Testis (tissue), 3 donors: ENCODE measurements around the gene C2CD4C. TPM values are rescaled to one million over a fixed set of nuclear protein-coding genes. Genes with fewer than 3 reads are reported as not detected.
"Not testable (repeated sequence)": the region's sequence is repeated elsewhere in the genome, so short reads cannot be mapped to it uniquely, and the experiment has no call there.

Experiments used
- DNase-seq: peaks from one replicate; pipeline ENCODE4 v3.0.0-alpha.2; 2019
- H3K27ac ChIP-seq, 2 donors: fragments of 200-600 bp; sonication (generic); one replicate each; pipeline ENCODE4 v1.5.1; 2019
- H3K27me3 ChIP-seq: fragments of 200-600 bp; sonication (generic); one replicate; pipeline ENCODE4 v1.5.1; 2019
- H3K36me3 ChIP-seq: fragments of 200-600 bp; sonication (generic); one replicate; pipeline ENCODE4 v1.5.1; 2017; ENCODE audit warnings: low read depth; ENCODE audit errors: missing control alignments
- H3K4me1 ChIP-seq: fragments of 200-600 bp; sonication (generic); one replicate; pipeline ENCODE4 v1.5.1; 2019
- H3K4me3 ChIP-seq, 2 donors: fragments of 200-600 bp; sonication (generic); one replicate each; pipeline ENCODE4 v1.5.1; 2017 to 2019
- H3K9me3 ChIP-seq: fragments of 200-600 bp; sonication (generic); one replicate; pipeline ENCODE4 v1.5.1; 2017
- CTCF ChIP-seq, 3 experiments: fragments of 450-650 bp in 2 of 3; fragments of 200-600 bp in 1 of 3; sonication (generic) in 1 of 3; IDR thresholded peaks; one replicate each; pipeline ENCODE4 v1.5.1; 2016 to 2019; ENCODE audit warnings: antibody characterized with exemption in 3 of 3, mild to moderate bottlenecking in 2 of 3, moderate library complexity in 1 of 3
- POLR2A ChIP-seq: fragments of 450-650 bp; IDR thresholded peaks from one replicate; pipeline ENCODE4 v1.6.1; 2017; ENCODE audit warnings: antibody characterized with exemption, mild to moderate bottlenecking, moderate library complexity
- WGBS, 2 donors: methylation state at CpG; one replicate each; pipeline ENCODE4 v1.1.5; 2018; 5-methylcytosine and 5-hydroxymethylcytosine counted together
- intact Hi-C: fragments of 100-400 bp; cut with DNase I; formaldehyde crosslinking; loops from one replicate; pipeline ENCODE4 v1.15.1; 2023; ENCODE audit warnings: low total_unique reads
- polyA plus RNA-seq: library from polyadenylated mRNA; stranded (reverse); fragments of 350-450 nt; fragmentation: Illumina TruSeq; extraction: RNeasy Lipid Tissue Mini Kit (QIAGEN cat#74804); gene quantifications from one replicate; pipeline ENCODE4 v1.2.3, GENCODE V29; 2014; ENCODE audit warnings: low read depth, low replicate concordance; ENCODE audit not compliant: insufficient read depth
- total RNA-seq, 2 donors: library from RNA; depleted of rRNA; stranded (reverse); fragments of >200 nt; gene quantifications; one replicate each; pipeline ENCODE4 v1.2.3, GENCODE V29; 2016

C2CD4C gene
- total and polyA plus RNA-seq, 3 donors from 2014 or later, result 0.88 to 5.4 (median 5.3) TPM

- DNase-seq, result no peak
- intact Hi-C loops, result no loop called here
- Histone ChIP-seq H3K4me3 (no peak overlapping the region), H3K9me3 (no peaks in the 10 kb centered on the region), H3K36me3 (no peaks in the 10 kb centered on the region), H3K4me1 (no peaks in the 10 kb centered on the region), H3K27me3 (no peaks in the 10 kb centered on the region), H3K27ac (no peak overlapping the region)
- WGBS, 2 donors, result 90 to 91% methylated on average over 22 to 31 of the region's 31 CpGs
- TF ChIP-seq POLR2A, result no peak
- TF ChIP-seq CTCF (IDR thresholded peaks at IDR 0.05), result no peak
These were observed 10.8 kb downstream of the C2CD4C start for GRCh38 chr19:397941-398706.

GRCh38 chr19:397321-397720, 11.6 kb downstream of the C2CD4C start:
- intact Hi-C loops, result no loop called here

GRCh38 chr19:395467-395866, 13.5 kb downstream of the C2CD4C start:
- no peak for DNase-seq
- Histone ChIP-seq H3K9me3 (no peaks in the 10 kb centered on the region), H3K4me3 (no peak overlapping the region), H3K36me3 (no peaks in the 10 kb centered on the region), H3K27me3 (no peaks in the 10 kb centered on the region), H3K4me1 (no peaks in the 10 kb centered on the region), H3K27ac (no peak overlapping the region)
- 81 to 85% methylated on average over 5 of the region's 5 CpGs for WGBS, 2 donors
- no peak for TF ChIP-seq CTCF (IDR thresholded peaks at IDR 0.05)
- intact Hi-C loops, result no loop called here

More at GRCh38 chr19:397321-397720, 11.6 kb downstream of the C2CD4C start:
- 64 to 86% methylated on average over 10 to 18 of the region's 18 CpGs for WGBS, 2 donors
- H3K27me3 ChIP-seq, result no peaks in the 10 kb centered on the region
- no peak for DNase-seq
- no peak overlapping the region for H3K4me3 ChIP-seq
- no peaks in the 10 kb centered on the region for H3K4me1 ChIP-seq
- TF ChIP-seq POLR2A, result no peak
- no peak for TF ChIP-seq CTCF (IDR thresholded peaks at IDR 0.05)
- no peak overlapping the region for H3K27ac ChIP-seq
- no peaks in the 10 kb centered on the region for H3K36me3 ChIP-seq
- no peaks in the 10 kb centered on the region for H3K9me3 ChIP-seq

- H3K36me3 ChIP-seq, DNase-seq, H3K27ac ChIP-seq, H3K4me1 ChIP-seq, H3K9me3 ChIP-seq, H3K4me3 ChIP-seq, intact Hi-C loops, H3K27me3 ChIP-seq: not testable (repeated sequence)
- WGBS, 2 donors, result 79 to 92% methylated on average over 1 of the region's 1 CpG
These were observed 14.1 kb downstream of the C2CD4C start for GRCh38 chr19:394857-395256.

- H3K27ac ChIP-seq, intact Hi-C loops, H3K27me3 ChIP-seq, H3K4me1 ChIP-seq, DNase-seq, H3K36me3 ChIP-seq, H3K4me3 ChIP-seq, H3K9me3 ChIP-seq: not testable (repeated sequence)
These were observed 15.4 kb downstream of the C2CD4C start for GRCh38 chr19:393560-393959.

GRCh38 chr19:392375-392970, 16.5 kb downstream of the C2CD4C start:
- Histone ChIP-seq H3K36me3 (no peaks in the 10 kb centered on the region), H3K4me1 (no peaks in the 10 kb centered on the region), H3K27ac (no peak overlapping the region), H3K9me3 (no peaks in the 10 kb centered on the region), H3K4me3 (no peak overlapping the region), H3K27me3 (no peaks in the 10 kb centered on the region)
- intact Hi-C loops, result no loop called here
- TF ChIP-seq CTCF (IDR thresholded peaks at IDR 0.05), result no peak
- no peak for TF ChIP-seq POLR2A
- 58 to 75% methylated on average over 10 to 17 of the region's 17 CpGs for WGBS, 2 donors
- DNase-seq, result no peak
